Neural progenitor cell (in vitro differentiated cells): ENCODE results near the gene ZNF280B. TPM values are rescaled to one million over a fixed set of nuclear protein-coding genes. Genes with fewer than 3 reads are reported as not detected.
"Not testable (repeated sequence)": the region's sequence is repeated elsewhere in the genome, so short reads cannot be mapped to it uniquely, and the experiment has no call there.

Experiments
- DNase-seq: peaks from one replicate; pipeline ENCODE4 v3.0.0-alpha.2; 2016; ENCODE audit warnings: low spot score
- H2AFZ ChIP-seq: fragments of 200-600 bp; sonication (generic); replicated peaks from 2 replicates; pipeline ENCODE4 v1.6.1; 2016; ENCODE audit warnings: antibody characterized with exemption
- H3F3A ChIP-seq: fragments of 200-600 bp; sonication (generic); 2 replicates; pipeline ENCODE4 v1.6.1; 2016; ENCODE audit warnings: antibody characterized with exemption, low read depth
- H3K27ac ChIP-seq: fragments of 200-600 bp; sonication (generic); 2 replicates; pipeline ENCODE4 v1.5.1; 2016; ENCODE audit warnings: mild to moderate bottlenecking
- H3K27me3 ChIP-seq: fragments of 200-600 bp; sonication (generic); 2 replicates; pipeline ENCODE4 v1.6.1; 2016; ENCODE audit warnings: mild to moderate bottlenecking, moderate library complexity
- H3K36me3 ChIP-seq: fragments of 200-600 bp; sonication (generic); 2 replicates; pipeline ENCODE4 v1.5.1; 2016
- H3K4me1 ChIP-seq: fragments of 200-600 bp; sonication (generic); 2 replicates; pipeline ENCODE4 v1.6.1; 2016; ENCODE audit warnings: mixed run types
- H3K4me2 ChIP-seq: fragments of 200-600 bp; sonication (generic); 2 replicates; pipeline ENCODE4 v1.6.1; 2016
- H3K4me3 ChIP-seq: fragments of 200-600 bp; sonication (generic); 2 replicates; pipeline ENCODE4 v1.5.1; 2016
- H3K79me2 ChIP-seq: fragments of 200-600 bp; sonication (generic); 2 replicates; pipeline ENCODE4 v1.6.1; 2016; ENCODE audit warnings: low read depth
- H3K9ac ChIP-seq: fragments of 200-600 bp; sonication (generic); 2 replicates; pipeline ENCODE4 v1.6.1; 2016
- H3K9me3 ChIP-seq: fragments of 200-600 bp; sonication (generic); 2 replicates; pipeline ENCODE4 v1.5.1; 2016; ENCODE audit warnings: low read depth
- H4K20me1 ChIP-seq: fragments of 200-600 bp; sonication (generic); 2 replicates; pipeline ENCODE4 v1.6.1; 2016; ENCODE audit warnings: low read depth
- H3K27ac Mint-ChIP-seq: 3 replicates; pipeline ENCODE4 v1.8.0; 2021; ENCODE audit warnings: mixed read lengths
- H3K27me3 Mint-ChIP-seq: 2 replicates; pipeline ENCODE4 v1.8.0; 2022; ENCODE audit warnings: low read depth, mild to moderate bottlenecking, inconsistent platforms, moderate library complexity, mixed read lengths; ENCODE audit not compliant: insufficient read depth
- H3K36me3 Mint-ChIP-seq: 3 replicates; pipeline ENCODE4 v1.8.0; 2021; ENCODE audit warnings: mixed read lengths
- H3K4me1 Mint-ChIP-seq: 3 replicates; pipeline ENCODE4 v1.8.0; 2021; ENCODE audit warnings: mixed read lengths
- H3K4me3 Mint-ChIP-seq: 3 replicates; pipeline ENCODE4 v1.8.0; 2021; ENCODE audit warnings: mild to moderate bottlenecking, moderate library complexity, mixed read lengths
- H3K9me3 Mint-ChIP-seq: 3 replicates; pipeline ENCODE4 v1.8.0; 2020; ENCODE audit warnings: mixed read lengths
- EZH2 ChIP-seq: fragments of 200-600 bp; sonication (generic); IDR thresholded peaks from 2 replicates; pipeline ENCODE4 v1.6.1; 2017; ENCODE audit warnings: antibody characterized with exemption, mild to moderate bottlenecking, moderate library complexity
- EZH2phosphoT487 ChIP-seq: fragments of 200-600 bp; sonication (generic); IDR thresholded peaks from 2 replicates; pipeline ENCODE4 v1.6.1; 2017; ENCODE audit warnings: antibody characterized with exemption
- total RNA-seq: library from RNA; depleted of rRNA; stranded (reverse); fragments of >200 nt; gene quantifications from 2 replicates; pipeline ENCODE4 v1.2.3, GENCODE V29; 2015; ENCODE audit warnings: low replicate concordance
- TF ChIP-seq, protein P1 (sequence below): fragments of 200-600 bp; sonication (generic); IDR thresholded peaks from 2 replicates; pipeline ENCODE4 v1.5.1; 2017; ENCODE audit warnings: antibody characterized with exemption, mild to moderate bottlenecking

Gene ZNF280B
- total RNA-seq, 1 donor from 2014 or later = 14.2 TPM

DNA sequence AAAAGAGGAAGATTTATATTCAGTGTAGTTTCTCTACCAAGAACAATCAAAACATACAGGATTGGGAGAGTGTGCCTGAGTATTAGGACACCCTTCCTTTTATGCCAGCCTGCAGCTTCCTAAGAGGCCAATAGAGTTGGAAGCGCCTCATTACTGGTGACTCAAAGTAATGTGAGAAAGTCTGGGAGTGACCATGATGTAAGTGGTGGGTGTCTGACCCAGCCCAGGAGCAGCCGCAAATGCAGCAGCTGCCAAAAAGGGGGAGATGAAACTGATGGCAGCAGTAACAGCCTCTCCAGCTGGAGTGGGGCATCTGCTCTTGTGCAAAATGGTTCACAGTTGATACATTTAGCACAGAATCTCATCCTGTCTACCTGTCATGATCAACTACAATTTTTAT, 62.0 kb downstream of the ZNF280B start:
- H3K4me3 Mint-ChIP-seq = no peak overlapping the region

DNA sequence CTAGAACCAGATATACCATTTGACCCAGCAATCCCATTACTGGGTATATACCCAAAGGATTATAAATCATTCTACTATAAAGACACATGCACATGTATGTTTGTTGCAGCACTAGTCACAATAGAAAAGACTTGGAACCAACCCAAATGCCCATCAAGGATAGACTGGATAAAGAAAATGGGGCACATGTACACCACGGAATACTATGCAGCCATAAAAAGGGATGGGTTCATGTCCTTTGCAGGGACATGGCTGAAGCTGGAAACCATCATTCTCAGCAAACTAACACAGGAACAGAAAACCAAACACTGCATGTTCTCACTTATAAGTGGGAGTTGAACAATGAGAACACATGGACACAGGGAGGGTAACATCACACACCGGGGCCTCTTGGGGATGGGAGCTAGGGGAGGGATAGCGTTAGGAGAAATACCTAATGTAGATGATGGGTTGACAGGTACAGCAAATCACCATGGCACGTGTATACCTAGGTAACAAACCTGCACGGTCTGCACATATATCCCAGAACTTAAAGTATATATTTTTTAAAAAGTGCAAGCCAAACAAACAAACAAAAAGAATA, 64.4 kb downstream of the ZNF280B start:
- not testable (repeated sequence) for H3K4me3 ChIP-seq, H3K9ac ChIP-seq, H3K36me3 Mint-ChIP-seq, DNase-seq, H3K4me2 ChIP-seq, H3K27me3 Mint-ChIP-seq, H3K4me1 Mint-ChIP-seq, H3K4me1 ChIP-seq, H3K79me2 ChIP-seq, H3K27ac Mint-ChIP-seq, H4K20me1 ChIP-seq, H2AFZ ChIP-seq, H3K27ac ChIP-seq, H3K9me3 ChIP-seq, H3K4me3 Mint-ChIP-seq, H3F3A ChIP-seq, H3K36me3 ChIP-seq
- peaks cover 19% of the 10 kb centered on the region for H3K9me3 Mint-ChIP-seq
- H3K27me3 ChIP-seq = peaks cover 91% of the 10 kb centered on the region

More for the DNA sequence above, 62.0 kb downstream of the ZNF280B start:
- H3K79me2 ChIP-seq = no peaks in the 10 kb centered on the region
- H4K20me1 ChIP-seq = no peaks in the 10 kb centered on the region
- H3K4me3 ChIP-seq = no peak overlapping the region
- peaks cover 5% of the 10 kb centered on the region for H3K27me3 Mint-ChIP-seq
- no peaks in the 10 kb centered on the region for H3K36me3 ChIP-seq
- H3K9ac ChIP-seq = no peak overlapping the region
- peaks cover 13% of the 10 kb centered on the region for H3K9me3 Mint-ChIP-seq
- no peaks in the 10 kb centered on the region for H3K9me3 ChIP-seq
- no peak for DNase-seq
- no peaks in the 10 kb centered on the region for H3K4me1 Mint-ChIP-seq
- H3K4me1 ChIP-seq = no peaks in the 10 kb centered on the region
- no peaks in the 10 kb centered on the region for H3F3A ChIP-seq
- H3K27ac ChIP-seq = no peak overlapping the region
- no peaks in the 10 kb centered on the region for H3K36me3 Mint-ChIP-seq
- no peak overlapping the region for H3K4me2 ChIP-seq
- H3K27me3 ChIP-seq = peaks cover 91% of the 10 kb centered on the region
- H3K27ac Mint-ChIP-seq = no peak overlapping the region
- no peak overlapping the region for H2AFZ ChIP-seq
- TF ChIP-seq EZH2phosphoT487 = no peak
- no peak for TF ChIP-seq EZH2
- TF ChIP-seq, protein P1, sequence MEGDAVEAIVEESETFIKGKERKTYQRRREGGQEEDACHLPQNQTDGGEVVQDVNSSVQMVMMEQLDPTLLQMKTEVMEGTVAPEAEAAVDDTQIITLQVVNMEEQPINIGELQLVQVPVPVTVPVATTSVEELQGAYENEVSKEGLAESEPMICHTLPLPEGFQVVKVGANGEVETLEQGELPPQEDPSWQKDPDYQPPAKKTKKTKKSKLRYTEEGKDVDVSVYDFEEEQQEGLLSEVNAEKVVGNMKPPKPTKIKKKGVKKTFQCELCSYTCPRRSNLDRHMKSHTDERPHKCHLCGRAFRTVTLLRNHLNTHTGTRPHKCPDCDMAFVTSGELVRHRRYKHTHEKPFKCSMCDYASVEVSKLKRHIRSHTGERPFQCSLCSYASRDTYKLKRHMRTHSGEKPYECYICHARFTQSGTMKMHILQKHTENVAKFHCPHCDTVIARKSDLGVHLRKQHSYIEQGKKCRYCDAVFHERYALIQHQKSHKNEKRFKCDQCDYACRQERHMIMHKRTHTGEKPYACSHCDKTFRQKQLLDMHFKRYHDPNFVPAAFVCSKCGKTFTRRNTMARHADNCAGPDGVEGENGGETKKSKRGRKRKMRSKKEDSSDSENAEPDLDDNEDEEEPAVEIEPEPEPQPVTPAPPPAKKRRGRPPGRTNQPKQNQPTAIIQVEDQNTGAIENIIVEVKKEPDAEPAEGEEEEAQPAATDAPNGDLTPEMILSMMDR = no peak

DNA sequence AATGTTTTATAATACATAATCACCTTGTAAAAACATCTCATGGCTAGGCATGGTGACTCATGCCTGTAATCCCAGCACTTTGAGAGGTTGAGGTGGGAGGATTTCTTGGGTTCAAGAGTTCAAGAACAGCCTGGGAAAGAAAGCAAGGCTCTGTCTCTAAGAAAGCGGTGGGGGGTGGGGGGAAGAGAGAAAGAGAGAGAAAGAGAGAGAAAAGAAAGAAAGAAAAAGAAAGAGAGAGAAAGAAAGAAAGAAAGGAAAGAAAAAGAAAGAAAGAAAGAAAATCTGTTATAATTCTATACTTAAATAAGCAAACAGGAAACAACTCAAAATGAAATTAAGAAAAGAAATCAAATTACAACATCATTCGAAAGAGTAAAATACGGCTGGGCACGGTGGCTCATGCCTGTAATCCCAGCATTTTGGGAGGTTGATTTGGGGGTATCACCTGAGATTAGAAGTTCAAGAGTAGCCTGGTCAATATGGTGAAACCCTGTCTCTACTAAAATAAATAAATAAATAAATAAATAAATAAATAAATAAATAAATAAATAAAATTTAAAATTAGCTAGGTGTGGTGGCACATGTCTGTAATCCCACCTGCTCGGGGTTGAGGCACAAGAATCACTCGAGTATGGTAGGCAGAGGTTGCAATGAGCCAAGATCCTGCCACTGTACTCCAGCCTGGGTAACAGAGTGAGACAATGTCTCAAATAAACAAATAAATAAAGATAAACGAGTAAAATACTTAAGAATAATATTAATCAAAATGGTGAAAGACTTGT, 65.4 kb downstream of the ZNF280B start:
- no peak overlapping the region for H3K4me3 ChIP-seq
- no peaks in the 10 kb centered on the region for H3F3A ChIP-seq
- no peak overlapping the region for H2AFZ ChIP-seq
- TF ChIP-seq, protein P1 = no peak
- TF ChIP-seq EZH2 = no peak
- no peak for TF ChIP-seq EZH2phosphoT487
- DNase-seq = no peak
- no peak overlapping the region for H3K27ac Mint-ChIP-seq
- no peaks in the 10 kb centered on the region for H3K36me3 ChIP-seq
- H3K9me3 Mint-ChIP-seq = peaks cover 19% of the 10 kb centered on the region
- no peaks in the 10 kb centered on the region for H3K9me3 ChIP-seq
- H3K9ac ChIP-seq = no peak overlapping the region
- no peaks in the 10 kb centered on the region for H3K27me3 Mint-ChIP-seq
- no peak overlapping the region for H3K4me3 Mint-ChIP-seq
- no peaks in the 10 kb centered on the region for H4K20me1 ChIP-seq
- H3K36me3 Mint-ChIP-seq = no peaks in the 10 kb centered on the region
- no peaks in the 10 kb centered on the region for H3K4me1 Mint-ChIP-seq
- H3K27me3 ChIP-seq = peaks cover 91% of the 10 kb centered on the region
- no peak overlapping the region for H3K4me2 ChIP-seq
- no peaks in the 10 kb centered on the region for H3K4me1 ChIP-seq
- no peaks in the 10 kb centered on the region for H3K79me2 ChIP-seq
- no peak overlapping the region for H3K27ac ChIP-seq

DNA sequence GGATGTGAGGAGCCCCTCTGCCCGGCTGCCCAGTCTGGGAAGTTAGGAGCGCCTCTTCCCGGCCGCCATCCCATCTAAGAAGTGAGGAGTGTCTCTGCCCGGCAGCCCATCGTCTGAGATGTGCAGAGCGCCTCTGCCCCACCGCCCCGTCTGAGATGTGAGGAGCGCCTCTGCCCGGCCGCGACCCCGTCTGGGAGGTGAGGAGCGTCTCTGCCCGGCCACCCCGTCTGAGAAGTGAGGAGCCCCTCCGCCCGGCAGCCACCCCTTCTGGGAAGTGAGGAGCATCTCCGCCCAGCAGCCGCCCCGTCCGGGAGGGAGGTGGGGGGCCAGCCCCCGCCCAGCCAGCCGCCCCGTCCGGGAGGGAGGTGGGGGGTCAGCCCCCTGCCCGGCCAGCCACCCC, 66.9 kb downstream of the ZNF280B start:
- H3K4me2 ChIP-seq, H3K36me3 Mint-ChIP-seq, H3F3A ChIP-seq, H3K36me3 ChIP-seq, H3K27ac ChIP-seq, H3K4me1 Mint-ChIP-seq, H3K4me3 ChIP-seq, H3K79me2 ChIP-seq, H3K4me3 Mint-ChIP-seq, DNase-seq, H2AFZ ChIP-seq, H3K4me1 ChIP-seq, H3K9ac ChIP-seq, H4K20me1 ChIP-seq, H3K27ac Mint-ChIP-seq, H3K27me3 Mint-ChIP-seq, H3K9me3 ChIP-seq: not testable (repeated sequence)
- H3K27me3 ChIP-seq = peaks cover 91% of the 10 kb centered on the region
- peaks cover 19% of the 10 kb centered on the region for H3K9me3 Mint-ChIP-seq
